COLO829 (cell line): ENCODE data around the gene DNMT3B.

Source experiments
- DNase-seq: peaks from one replicate; pipeline ENCODE4 v3.0.0; 2012; ENCODE audit warnings: low spot score

Gene DNMT3B

GRCh38 chr20:32823737-32824588, 61.8 kb downstream of the DNMT3B start:
- no peak for DNase-seq

DNA sequence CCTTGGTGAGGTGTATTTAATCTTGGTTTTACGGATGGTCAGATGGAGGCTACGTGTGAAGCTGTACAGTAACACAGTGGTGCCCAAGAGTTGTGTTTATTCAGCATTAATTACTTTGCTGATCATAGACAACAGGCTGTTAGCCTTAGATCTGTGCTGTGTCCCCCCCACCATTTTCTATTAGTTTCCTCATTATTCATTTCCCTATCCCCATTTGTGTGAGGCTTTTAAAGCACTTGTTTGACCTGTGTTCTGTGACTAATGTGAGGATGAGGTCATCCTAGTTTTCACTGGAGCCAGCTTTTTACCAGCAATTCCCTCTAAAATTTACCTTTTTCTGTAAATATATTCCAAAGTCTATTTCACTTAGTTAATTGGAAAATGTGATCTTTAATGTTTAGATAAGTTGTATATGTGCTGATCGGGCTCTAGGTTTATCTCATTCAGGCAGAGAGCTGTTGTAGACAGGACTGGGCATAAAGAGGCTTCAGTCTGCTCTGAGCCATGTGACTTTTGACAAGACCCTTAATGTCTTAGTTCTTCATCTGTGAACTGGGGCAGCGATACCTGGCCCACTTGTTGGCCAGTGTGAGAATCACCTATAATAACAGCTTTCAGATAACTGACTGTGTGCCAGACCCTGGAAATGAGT, 66.0 kb downstream of the DNMT3B start:
- DNase-seq = no peak

DNA sequence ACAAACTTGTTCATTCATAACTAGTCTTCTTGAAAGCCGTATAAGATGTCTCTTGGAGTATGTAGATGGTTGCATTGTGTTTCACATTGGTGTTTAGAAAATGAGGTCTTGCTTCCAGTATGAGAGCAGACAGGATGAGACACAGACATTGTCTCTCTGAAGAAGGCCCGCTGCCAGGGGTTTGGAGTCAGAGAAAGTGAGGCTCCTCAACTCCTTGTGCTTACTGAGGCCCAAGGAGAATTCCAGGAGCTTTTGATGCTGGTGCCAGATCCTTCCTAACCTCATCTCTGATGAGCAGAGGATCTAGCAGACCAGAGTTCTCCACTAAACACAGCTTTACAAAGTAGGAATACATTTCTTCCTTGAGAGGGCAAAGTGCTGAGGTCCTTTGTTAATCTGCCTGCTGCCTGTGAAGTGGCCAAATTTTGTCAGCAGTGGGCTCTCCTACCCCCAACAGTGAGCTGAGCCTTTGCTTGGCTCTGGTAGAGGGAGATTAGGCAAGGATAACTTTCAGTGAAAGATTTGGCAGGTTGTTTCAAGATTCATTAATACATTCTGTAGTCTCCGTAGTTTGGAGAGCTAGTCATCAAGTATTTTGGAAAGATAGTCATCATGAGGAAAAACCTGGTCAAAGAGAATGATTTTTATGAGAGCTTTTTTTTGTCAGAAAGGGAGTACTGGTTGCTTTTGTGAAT, 67.3 kb downstream of the DNMT3B start:
- DNase-seq = no peak

- no peak for DNase-seq
These were observed 68.3 kb downstream of the DNMT3B start for GRCh38 chr20:32830437-32830836.

DNA sequence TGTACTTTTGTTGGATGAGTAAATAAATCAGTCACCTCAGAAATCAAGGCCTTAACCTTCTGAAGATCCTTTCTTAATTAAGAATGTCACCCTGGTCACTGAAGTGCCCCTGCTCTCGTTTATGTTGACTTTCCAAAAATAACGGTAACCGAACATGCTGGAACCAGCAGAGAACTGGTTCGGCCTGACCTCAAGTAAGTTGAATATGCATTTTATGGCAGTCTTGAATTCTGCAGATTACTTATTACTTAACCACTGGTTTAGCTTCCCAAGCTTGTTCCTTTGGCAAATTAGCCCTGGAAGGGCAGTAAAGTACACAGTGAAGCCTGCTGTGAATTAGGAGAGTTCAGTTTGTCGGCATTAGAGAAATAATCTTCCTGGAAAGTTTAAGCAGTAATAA, 69.8 kb downstream of the DNMT3B start:
- no peak for DNase-seq

DNA sequence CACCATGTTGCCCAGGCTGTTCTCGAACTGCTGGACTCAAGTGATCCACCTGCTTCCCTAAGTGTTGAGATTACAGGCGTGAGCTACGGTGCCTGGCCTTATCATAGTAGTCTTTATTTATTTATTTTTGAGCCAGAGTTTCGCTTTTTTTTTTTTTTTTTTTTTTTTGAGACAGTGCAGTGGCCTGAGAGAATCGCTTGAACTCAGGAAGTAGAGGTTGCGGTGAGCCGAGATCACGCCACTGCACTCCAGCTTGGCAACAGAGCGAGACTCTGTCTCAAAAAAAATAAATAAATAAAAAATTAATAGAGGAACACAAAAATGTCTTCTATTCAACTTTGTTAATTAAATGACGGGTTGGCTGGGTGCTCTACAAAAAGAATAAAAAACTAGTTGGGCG, 70.5 kb downstream of the DNMT3B start:
- DNase-seq = no peak

GRCh38 chr20:32834972-32835371, 72.8 kb downstream of the DNMT3B start:
- DNase-seq = no peak

GRCh38 chr20:32837157-32837556, 75.0 kb downstream of the DNMT3B start:
- no peak for DNase-seq

DNA sequence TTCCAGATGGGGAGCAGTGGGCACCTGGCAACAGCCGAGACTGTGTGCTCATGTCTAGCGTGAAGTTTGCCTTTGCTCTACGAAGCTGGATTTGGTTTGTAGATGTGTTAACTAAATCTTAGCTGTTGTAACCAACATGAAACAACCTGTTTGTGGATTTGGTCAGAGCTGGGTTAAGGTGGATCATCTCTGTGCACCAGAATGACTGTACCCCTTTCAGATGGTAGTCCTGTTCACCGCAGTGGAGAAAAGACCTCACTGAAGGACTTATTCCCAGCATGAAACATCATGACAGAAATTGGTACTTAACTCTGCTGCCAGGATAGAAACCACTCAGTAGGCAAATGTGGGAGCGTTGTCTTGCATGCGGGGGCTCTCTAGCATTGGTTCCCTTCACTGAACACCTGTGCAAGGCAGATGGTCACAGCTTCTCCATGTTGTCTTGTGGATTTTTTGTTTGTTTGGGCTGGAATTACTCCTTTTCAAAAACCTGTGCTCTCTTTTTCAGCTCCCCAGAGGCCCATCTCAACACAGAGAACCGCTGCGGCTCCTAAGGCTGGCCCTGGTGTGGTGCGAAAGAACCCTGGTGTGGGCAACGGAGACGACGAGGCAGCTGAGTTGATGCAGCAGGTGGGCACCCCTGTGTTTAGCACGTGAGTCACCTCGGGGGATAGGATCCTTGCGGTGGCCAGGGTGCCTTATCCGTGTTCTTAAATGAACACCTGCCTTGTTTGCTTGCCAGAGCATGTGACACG, 77.2 kb downstream of the DNMT3B start:
- no peak for DNase-seq

GRCh38 chr20:32839982-32840285, 77.7 kb downstream of the DNMT3B start:
- no peak for DNase-seq

DNA sequence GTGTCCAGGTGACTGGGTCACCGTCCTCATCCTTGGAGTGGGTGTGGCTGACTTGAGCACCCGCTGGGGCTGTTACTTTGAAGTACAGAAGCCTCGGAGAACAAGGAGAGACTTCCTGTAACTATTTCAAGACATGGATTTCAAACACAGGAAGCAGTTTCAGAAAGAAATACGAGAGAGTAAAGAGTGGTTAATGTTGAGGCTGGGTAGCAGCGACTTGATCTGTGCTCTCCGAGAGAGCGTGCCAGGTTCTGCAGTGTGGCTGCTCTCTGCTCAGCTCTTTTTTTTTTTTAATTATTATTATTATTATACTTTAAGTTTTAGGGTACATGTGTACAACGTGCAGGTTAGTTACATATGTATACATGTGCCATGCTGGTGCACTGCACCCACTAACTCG, 79.0 kb downstream of the DNMT3B start:
- no peak for DNase-seq

GRCh38 chr20:32841632-32842031, 79.4 kb downstream of the DNMT3B start:
- no peak for DNase-seq

GRCh38 chr20:32842688-32843524, 80.7 kb downstream of the DNMT3B start:
- DNase-seq = no peak

GRCh38 chr20:32845786-32846185, 83.6 kb downstream of the DNMT3B start:
- no peak for DNase-seq

DNA sequence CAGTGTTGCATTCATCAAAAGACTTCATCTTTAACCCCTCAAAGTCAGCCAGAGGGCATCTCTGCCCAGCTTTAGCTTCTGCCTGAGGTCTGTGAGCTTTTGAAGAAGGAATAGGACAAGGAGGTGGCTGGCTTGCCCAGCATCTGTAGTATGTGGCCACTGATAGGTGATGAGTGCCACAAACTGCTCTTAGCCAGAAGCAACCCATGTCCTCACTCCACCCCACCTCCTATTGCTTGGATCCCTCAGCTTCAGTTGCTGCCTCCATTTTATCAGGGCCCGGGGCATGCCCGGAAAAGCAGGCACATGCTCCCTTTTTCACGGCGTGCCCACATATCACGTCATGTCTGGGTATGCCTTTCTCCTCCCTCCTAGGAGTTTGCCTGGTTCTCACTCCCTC, 84.7 kb downstream of the DNMT3B start:
- no peak for DNase-seq

DNA sequence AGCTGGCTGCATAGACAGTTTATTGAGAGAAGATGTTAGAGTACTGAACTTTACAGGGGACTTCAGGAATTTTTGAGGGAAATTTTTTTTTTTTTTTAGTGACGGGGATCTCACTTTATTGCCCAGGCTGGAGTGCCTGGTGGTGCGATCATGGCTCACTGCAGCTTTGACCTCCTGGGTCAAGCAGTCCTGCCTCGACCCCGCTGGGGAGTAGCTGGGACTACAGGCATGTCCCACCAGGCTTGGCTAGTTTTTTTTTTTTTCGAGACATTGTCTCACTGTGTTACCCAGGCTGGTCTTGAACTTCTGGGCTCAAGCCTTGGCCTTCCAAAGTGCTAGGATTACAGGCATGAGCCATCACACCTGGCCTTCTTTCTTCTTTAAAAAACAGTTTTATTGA, 85.8 kb downstream of the DNMT3B start:
- DNase-seq = no peak

- no peak for DNase-seq
These were observed 86.7 kb downstream of the DNMT3B start for GRCh38 chr20:32848846-32849245.

DNA sequence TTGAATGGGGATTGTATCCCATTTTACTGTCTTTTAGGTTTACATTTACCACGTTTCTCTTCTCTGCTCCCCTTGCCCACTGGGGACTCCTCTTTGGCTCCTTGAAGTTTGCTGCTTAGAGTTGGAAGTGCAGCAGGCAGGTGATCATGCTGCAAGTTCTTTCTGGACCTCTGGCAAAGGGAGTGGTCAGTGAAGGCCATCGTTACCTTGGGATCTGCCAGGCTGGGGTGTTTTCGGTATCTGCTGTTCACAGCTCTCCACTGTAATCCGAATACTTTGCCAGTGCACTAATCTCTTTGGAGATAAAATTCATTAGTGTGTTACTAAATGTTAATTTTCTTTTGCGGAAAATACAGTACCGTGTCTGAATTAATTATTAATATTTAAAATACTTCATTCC, 87.4 kb downstream of the DNMT3B start:
- DNase-seq = no peak

DNA sequence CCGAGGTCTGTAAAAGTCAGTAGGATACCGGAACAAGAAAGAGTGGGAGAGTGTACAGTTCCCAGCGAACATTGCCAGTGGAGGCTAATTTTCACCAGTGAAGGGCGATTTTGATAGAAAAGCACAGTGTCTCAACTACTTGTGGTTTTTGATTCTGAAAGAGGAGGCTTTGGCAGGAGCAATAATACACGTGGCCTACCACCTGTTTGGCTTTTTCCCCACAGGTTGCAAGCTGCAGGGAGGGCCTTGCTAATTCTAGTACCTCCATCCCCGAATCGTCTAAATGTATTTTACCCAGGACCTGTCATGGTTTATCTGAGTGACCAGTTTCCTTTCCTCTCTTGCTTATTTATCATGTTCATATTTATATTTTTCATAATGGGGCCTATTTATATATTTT, 93.2 kb downstream of the DNMT3B start:
- DNase-seq = no peak

GRCh38 chr20:32858189-32858588, 96.0 kb downstream of the DNMT3B start:
- DNase-seq = no peak
